ENCODE results near the gene PDCL2. TPM values are rescaled to one million over a fixed set of nuclear protein-coding genes. Genes with fewer than 3 reads are reported as not detected.
A peak's percentile ranks its signal among the peaks of the same experiment; 100 is the strongest.
"Not testable (repeated sequence)": the region's sequence is repeated elsewhere in the genome, so short reads cannot be mapped to it uniquely, and the experiment has no call there.

Gene PDCL2
- total and polyA plus RNA-seq, 2 of the 13 experiments (the other 11 are each of a cell fraction or from before 2014, with no cell fraction given) = not detected

DNA sequence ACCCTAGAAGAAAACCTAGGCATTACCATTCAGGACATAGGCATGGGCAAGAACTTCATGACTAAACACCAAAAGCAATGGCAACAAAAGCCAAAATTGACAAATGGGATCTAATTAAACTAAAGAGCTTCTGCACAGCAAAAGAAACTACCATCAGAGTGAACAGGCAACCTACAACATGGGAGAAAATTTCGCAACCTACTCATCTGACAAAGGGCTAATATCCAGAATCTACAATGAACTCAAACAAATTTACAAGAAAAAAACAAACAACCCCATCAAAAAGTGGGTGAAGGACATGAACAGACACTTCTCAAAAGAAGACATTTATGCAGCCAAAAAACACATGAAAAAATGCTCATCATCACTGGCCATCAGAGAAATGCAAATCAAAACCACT, 32.0 kb upstream of the PDCL2 start:
- FAIRE-seq; H3K4me1 ChIP-seq (ENCODE audit: insufficient read depth, low read length); H3K79me2 ChIP-seq (ENCODE audit: insufficient read depth, low read length); H2AFZ ChIP-seq (ENCODE audit: low read length); in situ Hi-C loops (cut with HindIII; ENCODE audit: extremely low pct_ligation_motif_present, low pct_unique_long_range_greater_than_20kb); H3K27ac ChIP-seq (ENCODE audit: extremely low read length, insufficient read depth, low read length); BruUV-seq (replicated peaks); H3K9me3 ChIP-seq (ENCODE audit: low read length); H3K9ac ChIP-seq (ENCODE audit: insufficient read depth, low read depth, low read length); H3K27me3 ChIP-seq (ENCODE audit: control insufficient read depth in 1 of 2, insufficient read depth in 2 of 2, low read length in 2 of 2); ATAC-seq; intact Hi-C loops (cut with micrococcal nuclease; ENCODE audit: unreplicated experiment); H4K20me1 ChIP-seq (ENCODE audit: insufficient read depth, low read length); CTCF ChIA-PET (ENCODE audit: low intra/inter-chr PET ratio, low total read pairs); H3K4me2 ChIP-seq (ENCODE audit: low read depth, low read length); DNase-seq (ENCODE audit: low spot score); POLR2A ChIA-PET; H3K36me3 ChIP-seq (replicated peaks in 1 of 2; ENCODE audit: control insufficient read depth in 1 of 2, insufficient read depth in 2 of 2, low read length in 2 of 2); H3K4me3 ChIP-seq (replicated peaks in 1 of 3; ENCODE audit: insufficient read depth in 1 of 3, low read depth in 2 of 3, low read length in 3 of 3): not testable (repeated sequence)
- 0% methylated on average over 1 of the region's 1 CpG for WGBS (ENCODE audit: low lambda C conversion rate)

DNA sequence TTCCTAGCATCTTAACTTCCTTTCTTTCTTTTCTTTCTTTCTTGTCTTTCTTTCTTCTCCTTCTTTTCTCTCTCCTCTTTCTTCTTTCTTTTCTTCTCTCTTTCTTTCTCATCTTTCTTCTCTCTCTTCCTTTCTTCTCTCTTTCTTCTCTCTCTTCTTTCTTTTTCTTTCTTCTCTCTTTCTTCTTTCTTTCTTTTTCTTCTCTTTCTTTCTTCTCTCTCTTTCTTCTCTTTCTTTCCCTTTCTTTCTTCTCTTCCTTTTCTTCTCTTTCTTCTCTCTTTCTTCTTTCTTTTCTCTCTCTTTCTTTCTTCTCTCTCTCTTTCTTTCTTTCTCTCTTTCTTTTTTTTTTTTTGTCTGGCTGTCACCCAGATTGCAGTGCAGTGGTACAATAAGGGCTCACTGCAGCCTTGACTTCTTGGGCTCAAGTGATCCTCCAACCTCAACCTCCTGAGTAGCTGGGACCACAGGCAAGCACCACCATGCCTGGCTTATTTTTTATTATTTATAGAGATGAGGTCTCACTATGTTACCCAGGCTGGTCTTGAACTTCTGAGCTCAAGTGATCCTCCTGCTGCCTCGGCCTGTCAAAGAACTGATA, 26.6 kb upstream of the PDCL2 start:
- in situ Hi-C loops (cut with HindIII; ENCODE audit: extremely low pct_ligation_motif_present, low pct_unique_long_range_greater_than_20kb) = no loop called here
- CTCF ChIA-PET (ENCODE audit: low intra/inter-chr PET ratio, low total read pairs) = no interaction called here
- 35% methylated on average over 1 of the region's 1 CpG for WGBS (ENCODE audit: low lambda C conversion rate)

More for the DNA sequence above, 26.6 kb upstream of the PDCL2 start:
- Histone ChIP-seq H3K4me2 (ENCODE audit: low read depth, low read length) (peak overlapping the region; percentile 32; the same call in 1 of the 2 replicates), H3K27me3 (ENCODE audit: control insufficient read depth in 1 of 2, insufficient read depth in 2 of 2, low read length in 2 of 2) (no peaks in the 10 kb centered on the region), H3K9me3 (ENCODE audit: low read length) (no peaks in the 10 kb centered on the region), H3K27ac (ENCODE audit: extremely low read length, insufficient read depth, low read length) (no peak overlapping the region), H3K9ac (ENCODE audit: insufficient read depth, low read depth, low read length) (no peak overlapping the region), H3K79me2 (ENCODE audit: insufficient read depth, low read length) (no peaks in the 10 kb centered on the region), H4K20me1 (ENCODE audit: insufficient read depth, low read length) (no peaks in the 10 kb centered on the region), H2AFZ (ENCODE audit: low read length) (no peak overlapping the region), H3K4me3 (replicated peaks in 1 of 3; ENCODE audit: insufficient read depth in 1 of 3, low read depth in 2 of 3, low read length in 3 of 3) (0 out of 6 replicates have a peak overlapping the region, but pooled peaks of 1 of the 3 experiments have one; percentile 16), H3K4me1 (ENCODE audit: insufficient read depth, low read length) (no peaks in the 10 kb centered on the region), H3K36me3 (replicated peaks in 1 of 2; ENCODE audit: control insufficient read depth in 1 of 2, insufficient read depth in 2 of 2, low read length in 2 of 2) (no peaks in the 10 kb centered on the region)
- DNase-seq (ENCODE audit: low spot score) (no peak), FAIRE-seq (no peak), ATAC-seq (no peak)
- TF ChIP-seq SIN3A (IDR thresholded peaks at IDR 0.05; ENCODE audit: borderline replicate concordance, low read depth, low read length) = no peak
- no TSS peak for BruUV-seq (replicated peaks)
- POLR2A ChIA-PET = no interaction called here
- intact Hi-C loops (cut with micrococcal nuclease; ENCODE audit: unreplicated experiment) = no loop called here
